ENCODE data around the gene CEP170B.
"Not testable (repeated sequence)": the region's sequence is repeated elsewhere in the genome, so short reads cannot be mapped to it uniquely, and the experiment has no call there.

Gene CEP170B

GRCh38 chr14:104885031-104885972 is 20.2 kb downstream of the CEP170B start:
- Histone ChIP-seq H3K4me2 (ENCODE audit: low read length) (no peak overlapping the region), H3K27me3 (ENCODE audit: control insufficient read depth, insufficient read depth, low read length) (no peaks in the 10 kb centered on the region), H3K4me3 (ENCODE audit: low read length) (no peak overlapping the region), H3K9me3 (replicated peaks; ENCODE audit: low read length) (no peaks in the 10 kb centered on the region), H3K4me1 (ENCODE audit: control insufficient read depth, insufficient read depth, low read length) (no peaks in the 10 kb centered on the region), H3K9ac (ENCODE audit: low read depth, low read length) (no peak overlapping the region), H3K36me3 (ENCODE audit: insufficient read depth, low read length) (peaks cover 52% of the 10 kb centered on the region)

- H3K9ac ChIP-seq (ENCODE audit: low read depth, low read length): no peak overlapping the region
- H3K9me3 ChIP-seq (replicated peaks; ENCODE audit: low read length): no peaks in the 10 kb centered on the region
- H3K36me3 ChIP-seq (ENCODE audit: insufficient read depth, low read length): peaks cover 45% of the 10 kb centered on the region
- H3K4me3 ChIP-seq (ENCODE audit: low read length): no peak overlapping the region
- H3K4me2 ChIP-seq (ENCODE audit: low read length): no peak overlapping the region
- no peaks in the 10 kb centered on the region for H3K27me3 ChIP-seq (ENCODE audit: control insufficient read depth, insufficient read depth, low read length)
- H3K4me1 ChIP-seq (ENCODE audit: control insufficient read depth, insufficient read depth, low read length): no peaks in the 10 kb centered on the region
These were observed 21.1 kb downstream of the CEP170B start for GRCh38 chr14:104885973-104886689.

- Histone ChIP-seq H3K27me3 (ENCODE audit: control insufficient read depth, insufficient read depth, low read length) (no peaks in the 10 kb centered on the region), H3K4me1 (ENCODE audit: control insufficient read depth, insufficient read depth, low read length) (no peaks in the 10 kb centered on the region), H3K4me2 (ENCODE audit: low read length) (no peak overlapping the region), H3K4me3 (ENCODE audit: low read length) (no peak overlapping the region), H3K9ac (ENCODE audit: low read depth, low read length) (no peak overlapping the region), H3K9me3 (replicated peaks; ENCODE audit: low read length) (no peaks in the 10 kb centered on the region), H3K36me3 (ENCODE audit: insufficient read depth, low read length) (peaks cover 40% of the 10 kb centered on the region)
These were observed 21.9 kb downstream of the CEP170B start for GRCh38 chr14:104886690-104887622.

GRCh38 chr14:104887623-104888488 is 22.8 kb downstream of the CEP170B start:
- no peaks in the 10 kb centered on the region for H3K27me3 ChIP-seq (ENCODE audit: control insufficient read depth, insufficient read depth, low read length)
- H3K9me3 ChIP-seq (replicated peaks; ENCODE audit: low read length): no peaks in the 10 kb centered on the region
- H3K4me3 ChIP-seq (ENCODE audit: low read length): no peak overlapping the region
- no peaks in the 10 kb centered on the region for H3K4me1 ChIP-seq (ENCODE audit: control insufficient read depth, insufficient read depth, low read length)
- H3K4me2 ChIP-seq (ENCODE audit: low read length): no peak overlapping the region
- H3K9ac ChIP-seq (ENCODE audit: low read depth, low read length): no peak overlapping the region
- peaks cover 40% of the 10 kb centered on the region for H3K36me3 ChIP-seq (ENCODE audit: insufficient read depth, low read length)

- Histone ChIP-seq H3K9me3 (replicated peaks; ENCODE audit: low read length) (no peaks in the 10 kb centered on the region), H3K4me3 (ENCODE audit: low read length) (no peak overlapping the region), H3K27me3 (ENCODE audit: control insufficient read depth, insufficient read depth, low read length) (no peaks in the 10 kb centered on the region), H3K36me3 (ENCODE audit: insufficient read depth, low read length) (peaks cover 37% of the 10 kb centered on the region), H3K9ac (ENCODE audit: low read depth, low read length) (no peak overlapping the region), H3K4me1 (ENCODE audit: control insufficient read depth, insufficient read depth, low read length) (no peaks in the 10 kb centered on the region), H3K4me2 (ENCODE audit: low read length) (no peak overlapping the region)
These were observed 23.7 kb downstream of the CEP170B start for GRCh38 chr14:104888489-104889374.

GRCh38 chr14:104889375-104889757 is 24.3 kb downstream of the CEP170B start:
- H3K36me3 ChIP-seq (ENCODE audit: insufficient read depth, low read length): peaks cover 34% of the 10 kb centered on the region
- H3K9me3 ChIP-seq (replicated peaks; ENCODE audit: low read length): no peaks in the 10 kb centered on the region
- no peaks in the 10 kb centered on the region for H3K27me3 ChIP-seq (ENCODE audit: control insufficient read depth, insufficient read depth, low read length)
- no peak overlapping the region for H3K9ac ChIP-seq (ENCODE audit: low read depth, low read length)
- no peak overlapping the region for H3K4me3 ChIP-seq (ENCODE audit: low read length)
- H3K4me2 ChIP-seq (ENCODE audit: low read length): no peak overlapping the region
- no peaks in the 10 kb centered on the region for H3K4me1 ChIP-seq (ENCODE audit: control insufficient read depth, insufficient read depth, low read length)

GRCh38 chr14:104890292-104890691 is 25.2 kb downstream of the CEP170B start:
- H3K27me3 ChIP-seq (ENCODE audit: control insufficient read depth, insufficient read depth, low read length); H3K9ac ChIP-seq (ENCODE audit: low read depth, low read length); H3K4me2 ChIP-seq (ENCODE audit: low read length); H3K4me1 ChIP-seq (ENCODE audit: control insufficient read depth, insufficient read depth, low read length); H3K9me3 ChIP-seq (replicated peaks; ENCODE audit: low read length); H3K4me3 ChIP-seq (ENCODE audit: low read length): not testable (repeated sequence)
- H3K36me3 ChIP-seq (ENCODE audit: insufficient read depth, low read length): peaks cover 34% of the 10 kb centered on the region

- H3K4me2 ChIP-seq (ENCODE audit: low read length): no peak overlapping the region
- H3K27me3 ChIP-seq (ENCODE audit: control insufficient read depth, insufficient read depth, low read length): no peaks in the 10 kb centered on the region
- H3K4me3 ChIP-seq (ENCODE audit: low read length): no peak overlapping the region
- no peak overlapping the region for H3K9ac ChIP-seq (ENCODE audit: low read depth, low read length)
- no peaks in the 10 kb centered on the region for H3K4me1 ChIP-seq (ENCODE audit: control insufficient read depth, insufficient read depth, low read length)
- peaks cover 26% of the 10 kb centered on the region for H3K36me3 ChIP-seq (ENCODE audit: insufficient read depth, low read length)
- no peaks in the 10 kb centered on the region for H3K9me3 ChIP-seq (replicated peaks; ENCODE audit: low read length)
These were observed 26.1 kb downstream of the CEP170B start for GRCh38 chr14:104891121-104891551.

GRCh38 chr14:104891664-104892530 is 26.8 kb downstream of the CEP170B start:
- no peak overlapping the region for H3K4me3 ChIP-seq (ENCODE audit: low read length)
- H3K9me3 ChIP-seq (replicated peaks; ENCODE audit: low read length): no peaks in the 10 kb centered on the region
- no peaks in the 10 kb centered on the region for H3K27me3 ChIP-seq (ENCODE audit: control insufficient read depth, insufficient read depth, low read length)
- peaks cover 21% of the 10 kb centered on the region for H3K36me3 ChIP-seq (ENCODE audit: insufficient read depth, low read length)
- no peaks in the 10 kb centered on the region for H3K4me1 ChIP-seq (ENCODE audit: control insufficient read depth, insufficient read depth, low read length)
- no peak overlapping the region for H3K4me2 ChIP-seq (ENCODE audit: low read length)
- H3K9ac ChIP-seq (ENCODE audit: low read depth, low read length): no peak overlapping the region

All from skeletal muscle satellite cell (primary cell).